PFSK-1 (cell line): ENCODE results near the gene SMIM30.

ENCODE experiments used
- POLR2AphosphoS5 ChIP-seq: IDR thresholded peaks from 2 replicates; pipeline ENCODE4 v1.6.1; 2012; ENCODE audit warnings: low read depth, mild to moderate bottlenecking, control low read depth, low read length, moderate library complexity
- SIN3A ChIP-seq: IDR thresholded peaks from 2 replicates; pipeline ENCODE4 v1.6.1; 2012; ENCODE audit warnings: mild to moderate bottlenecking, low read length, moderate library complexity, borderline replicate concordance; ENCODE audit not compliant: insufficient read depth
- TAF1 ChIP-seq: IDR thresholded peaks from 2 replicates; pipeline ENCODE4 v1.6.1; 2012; ENCODE audit warnings: low read length, control low read depth, borderline replicate concordance; ENCODE audit not compliant: insufficient read depth

DNA sequence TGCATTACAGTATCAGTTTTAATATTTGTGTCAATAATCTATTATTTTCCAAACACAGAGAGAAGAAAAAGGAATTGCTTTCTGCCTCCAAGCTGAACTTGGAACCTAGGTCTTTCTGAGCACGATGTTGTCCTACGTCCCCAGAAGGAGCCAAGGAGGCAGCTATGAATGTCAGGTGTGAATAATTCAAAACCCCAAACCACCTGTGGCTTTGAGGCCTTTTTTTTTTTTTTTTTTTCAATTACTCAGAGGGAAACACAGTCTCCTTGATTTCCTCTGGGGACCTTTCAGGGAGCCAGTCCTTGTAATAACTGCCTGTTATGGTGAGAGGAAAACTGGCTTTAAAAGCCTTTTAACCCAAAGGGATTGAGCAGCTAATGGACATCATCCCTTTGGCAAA lies 40.0 kb downstream of the SMIM30 start:
- TF ChIP-seq TAF1 (no peak), POLR2AphosphoS5 (no peak), SIN3A (no peak)
